Suprapubic skin (tissue), 4 donors: Measurements from ENCODE around the gene PSTPIP1. TPM values are rescaled to one million over a fixed set of nuclear protein-coding genes. Genes with fewer than 3 reads are reported as not detected.

ENCODE experiments used
- DNase-seq, 2 donors: peaks; one replicate each; pipeline ENCODE4 v3.0.0-alpha.2; 2019; ENCODE audit warnings: low spot score in 2 of 2
- H3K27ac ChIP-seq: fragments of 200-600 bp; sonication (generic); one replicate; pipeline ENCODE4 v1.5.1; 2019
- H3K27me3 ChIP-seq: fragments of 200-600 bp; sonication (generic); one replicate; pipeline ENCODE4 v1.5.1; 2019
- H3K36me3 ChIP-seq: fragments of 200-600 bp; sonication (generic); one replicate; pipeline ENCODE4 v1.5.1; 2019
- H3K4me1 ChIP-seq: fragments of 200-600 bp; sonication (generic); one replicate; pipeline ENCODE4 v1.5.1; 2019
- H3K4me3 ChIP-seq: fragments of 200-600 bp; sonication (generic); one replicate; pipeline ENCODE4 v1.5.1; 2019; ENCODE audit warnings: mild to moderate bottlenecking
- H3K9me3 ChIP-seq: fragments of 200-600 bp; sonication (generic); one replicate; pipeline ENCODE4 v1.5.1; 2019
- EP300 ChIP-seq: sonication (generic); formaldehyde crosslinking; IDR thresholded peaks from one replicate; pipeline ENCODE4 v1.6.1; 2017; ENCODE audit warnings: antibody characterized with exemption
- POLR2A ChIP-seq, 2 donors: fragments of 450-650 bp; IDR thresholded peaks; one replicate each; pipeline ENCODE4 v1.6.1; 2017; ENCODE audit warnings: antibody characterized with exemption in 2 of 2, mild to moderate bottlenecking in 2 of 2, moderate library complexity in 2 of 2
- POLR2AphosphoS5 ChIP-seq, 3 donors: sonication (generic); formaldehyde crosslinking; IDR thresholded peaks; one replicate each; pipeline ENCODE4 v1.6.1; 2017; ENCODE audit warnings: antibody characterized with exemption in 3 of 3
- WGBS: methylation state at CpG from one replicate; pipeline ENCODE4 v1.1.5; 2018; 5-methylcytosine and 5-hydroxymethylcytosine counted together
- total RNA-seq, 4 donors: library from RNA; depleted of rRNA; stranded (reverse); fragments of >200 nt; gene quantifications; one replicate each; pipeline ENCODE4 v1.1.0, GENCODE V29; 2016
- TF ChIP-seq, protein P1 (sequence below), 2 donors: fragments of 200-600 bp in 1 of 2; fragments of 450-650 bp in 1 of 2; sonication (generic) in 1 of 2; IDR thresholded peaks; one replicate each; pipeline ENCODE4 v1.5.1; 2016 to 2019; ENCODE audit warnings: antibody characterized with exemption in 2 of 2, mild to moderate bottlenecking in 1 of 2, moderate library complexity in 1 of 2

PSTPIP1 gene
- total RNA-seq, 4 donors from 2014 or later, result 1.9 to 5.9 (median 2.6) TPM

DNA sequence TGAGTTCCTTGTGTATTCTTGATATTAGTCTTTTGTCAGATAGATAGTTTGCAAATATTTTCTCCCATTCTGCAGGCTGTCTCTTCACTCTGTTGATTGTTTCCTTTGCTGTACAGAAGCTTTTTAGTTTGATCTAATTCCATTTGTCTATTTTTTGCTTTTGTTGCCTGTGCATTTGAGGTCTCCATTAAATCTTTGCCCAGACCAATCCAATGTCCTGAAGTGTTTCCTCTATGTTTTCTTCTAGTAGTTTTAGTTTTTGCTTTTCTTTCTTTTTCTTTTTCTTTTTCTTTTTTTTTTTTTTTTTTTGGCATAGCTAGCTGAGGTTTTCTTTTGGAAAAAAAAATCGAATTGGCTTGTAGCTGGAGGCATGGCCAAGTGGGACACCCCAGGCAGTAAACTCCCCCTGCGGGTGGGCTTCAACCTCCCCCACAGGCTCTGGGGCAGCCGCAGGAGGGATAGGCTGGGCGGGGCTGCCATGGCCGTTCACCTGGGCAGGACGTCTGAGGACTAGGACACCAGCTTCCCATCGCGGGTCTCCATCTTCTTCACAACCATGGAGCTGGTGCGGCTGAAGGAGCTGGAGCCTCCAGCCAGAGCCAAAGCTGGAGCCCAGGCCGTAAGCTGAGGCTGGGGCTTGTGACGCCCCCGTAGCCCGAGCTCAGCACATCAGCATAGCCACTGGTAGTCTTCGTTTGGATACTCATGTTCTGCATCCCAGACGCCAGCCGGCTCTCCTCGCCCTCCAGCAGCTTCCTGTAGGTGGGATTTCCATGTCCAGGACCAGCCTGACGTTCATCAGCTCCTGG lies 16.2 kb upstream of the PSTPIP1 start:
- 95% methylated on average over 18 of the region's 18 CpGs for WGBS

DNA sequence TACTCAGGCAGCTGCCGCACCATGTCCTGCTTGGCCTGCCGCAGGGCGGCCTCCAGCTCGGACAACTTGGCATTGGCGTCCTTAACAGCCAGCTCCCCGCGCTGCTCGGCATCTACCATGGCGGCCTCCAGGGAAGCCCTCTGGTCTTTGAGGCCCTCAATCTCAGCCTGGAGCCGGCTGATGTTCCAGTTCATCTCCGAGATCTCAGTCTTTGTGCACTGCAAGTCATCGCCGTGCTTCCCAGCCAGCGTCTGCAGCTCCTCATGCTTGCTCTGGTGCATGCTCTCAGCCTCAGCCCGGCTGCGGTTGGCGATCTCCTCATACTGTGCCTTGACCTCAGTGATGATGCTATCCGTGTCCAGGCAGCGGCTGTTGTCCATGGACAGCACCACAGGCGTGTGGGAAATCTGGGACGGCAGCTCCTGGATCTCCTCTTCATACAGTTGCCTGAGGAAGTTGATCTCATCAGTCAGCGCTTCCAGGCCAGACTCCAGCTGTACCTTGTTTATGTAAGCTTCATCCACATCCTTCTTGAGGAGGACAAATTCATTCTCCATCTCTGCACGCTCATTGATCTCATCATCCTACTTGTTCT lies 15.5 kb upstream of the PSTPIP1 start:
- no peaks in the 10 kb centered on the region for H3K36me3 ChIP-seq
- H3K4me1 ChIP-seq, result no peaks in the 10 kb centered on the region
- DNase-seq, result no peak
- TF ChIP-seq POLR2AphosphoS5 (IDR thresholded peaks at IDR 0.05) (no peak), POLR2A (IDR thresholded peaks at IDR 0.05) (no peak), EP300 (no peak)
- TF ChIP-seq, protein P1, sequence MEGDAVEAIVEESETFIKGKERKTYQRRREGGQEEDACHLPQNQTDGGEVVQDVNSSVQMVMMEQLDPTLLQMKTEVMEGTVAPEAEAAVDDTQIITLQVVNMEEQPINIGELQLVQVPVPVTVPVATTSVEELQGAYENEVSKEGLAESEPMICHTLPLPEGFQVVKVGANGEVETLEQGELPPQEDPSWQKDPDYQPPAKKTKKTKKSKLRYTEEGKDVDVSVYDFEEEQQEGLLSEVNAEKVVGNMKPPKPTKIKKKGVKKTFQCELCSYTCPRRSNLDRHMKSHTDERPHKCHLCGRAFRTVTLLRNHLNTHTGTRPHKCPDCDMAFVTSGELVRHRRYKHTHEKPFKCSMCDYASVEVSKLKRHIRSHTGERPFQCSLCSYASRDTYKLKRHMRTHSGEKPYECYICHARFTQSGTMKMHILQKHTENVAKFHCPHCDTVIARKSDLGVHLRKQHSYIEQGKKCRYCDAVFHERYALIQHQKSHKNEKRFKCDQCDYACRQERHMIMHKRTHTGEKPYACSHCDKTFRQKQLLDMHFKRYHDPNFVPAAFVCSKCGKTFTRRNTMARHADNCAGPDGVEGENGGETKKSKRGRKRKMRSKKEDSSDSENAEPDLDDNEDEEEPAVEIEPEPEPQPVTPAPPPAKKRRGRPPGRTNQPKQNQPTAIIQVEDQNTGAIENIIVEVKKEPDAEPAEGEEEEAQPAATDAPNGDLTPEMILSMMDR (IDR thresholded peaks at IDR 0.05), result no peak
- no peaks in the 10 kb centered on the region for H3K27me3 ChIP-seq
- H3K27ac ChIP-seq, result no peak overlapping the region
- no peak overlapping the region for H3K4me3 ChIP-seq
- H3K9me3 ChIP-seq, result no peaks in the 10 kb centered on the region
- WGBS, result 97% methylated on average over 16 of the region's 23 CpGs

More for the DNA sequence above, 16.2 kb upstream of the PSTPIP1 start:
- Histone ChIP-seq H3K9me3 (no peaks in the 10 kb centered on the region), H3K4me3 (no peak overlapping the region), H3K27ac (no peak overlapping the region), H3K27me3 (no peaks in the 10 kb centered on the region), H3K4me1 (no peaks in the 10 kb centered on the region), H3K36me3 (no peaks in the 10 kb centered on the region)
- no peak for DNase-seq
- TF ChIP-seq POLR2AphosphoS5 (IDR thresholded peaks at IDR 0.05) (no peak), POLR2A (IDR thresholded peaks at IDR 0.05) (no peak), EP300 (no peak)
- TF ChIP-seq, protein P1 (IDR thresholded peaks at IDR 0.05), result no peak

DNA sequence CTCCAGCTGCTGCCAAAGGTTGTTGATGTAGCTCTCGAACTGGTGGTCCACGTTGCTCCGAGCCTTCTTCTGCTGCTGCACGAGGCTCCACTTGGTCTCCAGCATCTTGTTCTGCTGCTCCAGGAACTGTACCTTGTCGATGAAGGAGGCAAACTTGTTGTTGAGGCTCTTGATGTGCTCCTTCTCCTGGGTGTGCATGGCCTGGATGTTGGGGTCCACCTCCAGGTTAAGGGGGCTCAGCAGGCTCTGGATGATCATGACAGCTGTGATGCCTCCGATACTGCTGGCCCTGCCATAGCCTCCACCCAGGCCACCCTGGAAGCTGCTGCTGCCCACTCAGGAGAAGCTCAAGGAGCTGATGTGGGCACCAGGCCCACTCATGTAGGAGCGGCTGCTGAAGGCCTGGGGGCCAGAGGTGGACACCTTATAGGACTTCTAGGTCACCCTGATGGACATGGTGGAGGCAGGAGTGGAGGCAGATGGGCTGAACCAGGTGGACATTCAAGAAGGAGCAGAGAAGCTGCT lies 14.9 kb upstream of the PSTPIP1 start:
- DNase-seq, result no peak
- H3K27me3 ChIP-seq, result no peaks in the 10 kb centered on the region
- H3K4me3 ChIP-seq, result no peak overlapping the region
- H3K36me3 ChIP-seq, result no peaks in the 10 kb centered on the region
- 91% methylated on average over 6 of the region's 7 CpGs for WGBS
- no peak overlapping the region for H3K27ac ChIP-seq
- H3K9me3 ChIP-seq, result no peaks in the 10 kb centered on the region
- H3K4me1 ChIP-seq, result no peaks in the 10 kb centered on the region
- no peak for TF ChIP-seq POLR2A (IDR thresholded peaks at IDR 0.05)
- TF ChIP-seq EP300, result no peak
- no peak for TF ChIP-seq POLR2AphosphoS5 (IDR thresholded peaks at IDR 0.05)
- TF ChIP-seq, protein P1 (IDR thresholded peaks at IDR 0.05), result no peak

DNA sequence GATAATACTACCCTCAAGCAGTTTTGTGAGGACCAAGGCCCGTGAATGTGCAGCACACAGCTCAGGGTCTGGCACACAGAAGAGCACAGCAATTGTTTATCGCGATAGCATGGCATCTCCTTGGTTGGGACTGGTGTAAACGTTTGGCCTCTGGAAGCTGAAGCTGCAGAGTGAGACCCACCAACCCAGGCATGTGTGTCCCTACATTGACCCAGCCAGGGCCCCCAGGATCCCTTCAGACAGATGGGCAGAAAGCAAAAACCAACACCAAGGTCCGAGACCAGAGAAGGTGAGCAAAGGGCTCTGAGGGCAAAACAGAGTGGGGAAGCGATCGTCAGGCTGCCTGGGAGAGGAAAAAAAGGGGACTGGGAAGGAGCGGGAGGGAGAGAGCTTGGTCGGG lies 12.6 kb upstream of the PSTPIP1 start:
- Histone ChIP-seq H3K27me3 (no peaks in the 10 kb centered on the region), H3K36me3 (no peaks in the 10 kb centered on the region), H3K4me3 (no peak overlapping the region), H3K9me3 (no peaks in the 10 kb centered on the region), H3K4me1 (no peaks in the 10 kb centered on the region), H3K27ac (no peak overlapping the region)
- TF ChIP-seq EP300 (no peak), POLR2AphosphoS5 (IDR thresholded peaks at IDR 0.05) (no peak), POLR2A (IDR thresholded peaks at IDR 0.05) (no peak)
- TF ChIP-seq, protein P1 (IDR thresholded peaks at IDR 0.05), result no peak
- 94% methylated on average over 9 of the region's 9 CpGs for WGBS
- DNase-seq, result no peak

DNA sequence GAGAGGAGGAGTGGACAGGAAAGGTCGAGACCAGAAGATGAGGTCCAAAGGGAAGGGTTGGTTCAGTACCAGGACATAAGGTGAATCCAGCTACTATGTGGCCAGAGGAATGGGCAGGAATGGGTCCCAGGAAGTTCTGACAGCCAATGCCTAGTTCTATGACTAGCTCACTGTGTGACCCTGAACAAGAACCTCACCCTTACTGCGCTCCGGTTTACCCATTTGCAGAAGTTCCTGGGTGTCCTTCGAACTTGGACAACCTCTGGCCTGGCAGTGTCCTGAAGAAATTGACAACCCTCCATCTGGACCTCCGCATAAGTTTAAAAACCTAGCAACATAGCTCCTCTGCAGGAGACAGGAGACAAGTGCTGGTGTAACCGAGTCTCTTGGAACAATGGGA lies 12.2 kb upstream of the PSTPIP1 start:
- Histone ChIP-seq H3K4me1 (no peaks in the 10 kb centered on the region), H3K27ac (no peak overlapping the region), H3K36me3 (no peaks in the 10 kb centered on the region), H3K4me3 (no peak overlapping the region), H3K27me3 (no peaks in the 10 kb centered on the region), H3K9me3 (no peaks in the 10 kb centered on the region)
- TF ChIP-seq POLR2A (IDR thresholded peaks at IDR 0.05) (no peak), POLR2AphosphoS5 (IDR thresholded peaks at IDR 0.05) (no peak), EP300 (no peak)
- TF ChIP-seq, protein P1 (IDR thresholded peaks at IDR 0.05), result no peak
- DNase-seq, result no peak
- 87% methylated on average over 6 of the region's 6 CpGs for WGBS
